Activated CD8-positive, alpha-beta memory T cell treated with anti-CD3 and anti-CD28 coated beads for 1 hour (primary cell): ENCODE data around the gene YAF2.

Experiments
- DNase-seq, 2 donors: peaks; one replicate each; pipeline ENCODE4 v3.0.0-alpha.2; 2020; ENCODE audit warnings: low read depth in 1 of 2; ENCODE audit errors: extremely low read depth in 1 of 2

The YAF2 gene

DNA sequence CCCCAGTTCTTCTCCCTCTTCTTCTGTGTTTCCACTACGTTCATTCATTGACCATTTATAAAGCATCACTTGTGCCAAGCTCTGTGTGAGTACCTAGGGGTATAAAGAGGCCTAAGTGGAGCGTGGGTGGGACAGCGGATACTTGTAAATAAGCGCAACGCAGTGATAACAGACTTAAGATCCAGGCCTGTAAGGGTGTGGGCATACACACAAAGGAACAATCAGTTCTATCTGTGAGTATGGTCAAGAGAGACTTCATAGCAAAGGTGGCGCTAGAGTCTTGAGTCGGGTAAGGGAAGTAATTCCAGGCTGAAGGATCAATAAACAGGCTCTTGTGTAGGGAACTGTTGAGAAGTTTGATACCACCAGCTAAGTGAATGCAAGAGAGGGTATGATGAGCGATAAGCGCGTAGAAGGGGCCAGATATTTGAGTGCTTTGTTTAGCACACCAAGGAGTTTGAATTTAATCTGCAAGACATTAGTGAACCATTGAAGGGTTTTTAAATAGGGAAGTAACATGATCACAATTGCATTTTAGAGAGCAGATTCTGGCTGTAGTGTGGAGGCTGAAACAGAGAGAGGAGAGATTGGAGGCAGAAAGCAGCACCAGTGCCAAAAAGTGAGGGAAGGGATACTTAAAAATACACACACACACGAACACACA, 92.4 kb downstream of the YAF2 start:
- no peak for DNase-seq

DNA sequence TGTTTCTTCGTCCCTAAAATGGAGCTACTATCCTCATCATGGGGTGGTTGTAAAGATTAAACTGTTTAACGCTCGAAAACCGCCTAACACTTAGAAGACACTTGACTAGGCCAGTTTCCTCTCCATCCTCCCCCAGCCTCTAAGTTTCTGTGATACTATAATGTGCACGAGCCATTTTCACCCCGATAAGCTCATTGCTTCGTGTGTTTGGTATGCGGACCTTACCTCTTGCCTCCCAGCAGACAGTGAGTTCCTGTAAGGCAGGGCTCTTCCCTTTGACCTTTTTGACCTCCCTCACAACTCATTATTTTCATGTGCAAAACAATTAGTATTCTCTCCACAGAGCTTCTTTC, 92.9 kb downstream of the YAF2 start:
- no peak for DNase-seq

DNA sequence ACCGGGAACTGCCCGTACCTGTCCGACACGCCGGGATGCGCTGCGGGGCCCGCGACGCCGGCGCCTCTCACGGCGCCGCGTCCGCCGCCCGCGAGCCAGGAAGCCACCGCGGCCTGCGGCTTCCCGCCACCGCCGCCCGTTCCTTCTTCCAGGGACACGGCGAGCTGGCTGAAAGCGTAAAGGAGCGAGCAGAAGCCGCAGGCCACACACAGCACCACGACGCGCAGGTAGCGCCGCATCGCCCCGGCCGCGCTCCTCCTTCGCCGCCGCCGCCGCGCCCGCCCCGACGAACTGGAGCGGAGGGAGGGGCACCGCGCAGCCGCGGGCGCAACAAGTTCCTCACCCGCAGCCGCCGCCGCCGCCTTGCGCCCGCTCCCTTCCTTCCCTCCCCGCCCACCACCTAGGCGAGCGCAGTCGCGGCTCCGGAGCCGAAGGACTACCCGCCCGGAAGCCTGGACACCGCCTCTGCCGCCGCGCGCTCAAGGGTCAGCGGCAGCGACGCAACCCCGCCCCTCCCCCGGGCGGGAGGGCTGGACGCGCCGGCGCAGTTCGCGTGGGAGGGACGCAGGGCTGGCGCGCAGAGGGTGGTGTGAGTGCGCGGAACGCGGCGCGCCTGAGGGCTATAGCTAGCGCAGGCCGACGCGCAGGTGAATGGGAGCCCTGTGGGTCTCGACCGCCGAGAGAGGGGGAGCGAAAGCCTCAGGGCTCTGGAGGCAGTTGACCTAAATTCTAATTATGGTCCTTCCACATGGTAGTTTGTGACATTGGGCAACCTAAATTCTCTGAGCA, 93.4 kb downstream of the YAF2 start, which contains the start of gene GXYLT1:
GXYLT1 (minus strand) TSS at position 467 of the 789 bp plus-strand sequence; CDS start at position 239, 228 bp downstream.
- peak; percentile 18 to 69 for DNase-seq

DNA sequence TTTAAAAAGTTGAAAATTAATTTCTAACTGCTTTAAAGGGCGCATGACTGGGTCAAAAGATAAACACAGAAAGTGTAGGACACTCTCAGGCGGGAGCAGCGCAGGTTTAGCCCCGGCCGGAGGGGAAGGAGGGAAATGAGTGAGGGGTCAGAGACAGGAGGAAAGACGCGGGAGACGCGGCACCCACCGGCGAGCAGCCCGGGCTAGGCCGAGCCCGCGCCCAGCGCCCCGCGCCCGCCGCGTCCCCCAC, 94.0 kb downstream of the YAF2 start:
- no peak for DNase-seq

DNA sequence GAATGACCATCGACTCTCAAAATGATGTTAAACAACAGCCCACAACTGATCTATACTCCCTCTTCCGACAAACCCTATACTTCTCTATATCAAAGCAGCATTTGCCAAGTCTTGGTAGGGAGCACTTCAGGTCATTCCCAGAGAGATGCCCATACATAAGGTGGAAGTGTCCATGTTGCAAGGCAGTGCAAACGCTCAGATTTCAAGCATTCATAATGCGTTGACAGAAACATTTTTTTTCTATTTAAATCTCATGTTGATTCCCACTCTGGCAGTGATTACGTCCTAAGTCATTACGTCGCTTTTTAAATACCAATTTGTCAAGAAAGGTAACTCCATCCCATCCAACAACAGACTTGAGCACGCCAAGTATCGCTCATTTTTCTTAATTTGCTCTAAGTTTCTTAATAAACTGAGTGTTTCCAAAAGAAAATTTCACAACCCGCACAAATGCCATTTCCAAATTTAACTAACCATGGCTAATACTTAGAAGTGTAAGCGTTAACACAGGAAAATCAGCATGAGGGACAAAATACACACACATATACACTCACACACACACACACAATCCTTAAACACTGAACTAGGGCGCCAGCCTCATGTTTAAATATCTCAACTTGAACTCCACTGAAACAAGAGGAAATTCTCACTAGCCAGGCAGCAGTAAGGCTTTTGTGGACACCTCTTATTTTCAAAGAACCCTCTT, 94.4 kb downstream of the YAF2 start:
- DNase-seq, result no peak

DNA sequence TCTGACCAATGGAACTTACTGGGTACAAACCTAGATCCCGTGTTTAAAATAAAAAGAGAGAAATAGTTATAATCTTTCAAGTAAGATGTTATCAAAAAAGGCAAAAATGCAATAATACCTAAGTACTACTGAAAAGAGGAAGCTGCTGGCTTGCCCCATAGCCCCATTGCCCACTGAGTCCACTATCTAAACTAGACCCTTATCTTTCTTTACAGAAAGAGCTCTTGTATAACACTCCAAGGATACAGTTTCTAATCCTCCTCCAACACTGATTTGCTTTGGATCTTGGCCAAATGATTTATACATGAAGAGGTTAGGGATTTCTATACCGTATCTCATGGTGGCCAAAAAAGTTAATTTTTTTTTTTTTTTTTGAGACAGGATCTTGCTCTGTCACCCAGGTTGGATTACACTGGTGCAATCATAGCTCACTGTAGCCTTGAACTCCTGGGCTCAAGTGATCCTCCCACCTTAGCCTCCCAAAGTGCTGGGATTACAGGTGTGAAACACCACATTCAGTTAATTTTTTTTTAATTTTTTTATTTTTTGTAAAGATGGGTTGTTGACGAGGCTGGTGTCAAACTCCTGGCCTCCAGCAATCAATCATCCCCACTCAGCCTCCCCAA, 96.0 kb downstream of the YAF2 start:
- no peak for DNase-seq

DNA sequence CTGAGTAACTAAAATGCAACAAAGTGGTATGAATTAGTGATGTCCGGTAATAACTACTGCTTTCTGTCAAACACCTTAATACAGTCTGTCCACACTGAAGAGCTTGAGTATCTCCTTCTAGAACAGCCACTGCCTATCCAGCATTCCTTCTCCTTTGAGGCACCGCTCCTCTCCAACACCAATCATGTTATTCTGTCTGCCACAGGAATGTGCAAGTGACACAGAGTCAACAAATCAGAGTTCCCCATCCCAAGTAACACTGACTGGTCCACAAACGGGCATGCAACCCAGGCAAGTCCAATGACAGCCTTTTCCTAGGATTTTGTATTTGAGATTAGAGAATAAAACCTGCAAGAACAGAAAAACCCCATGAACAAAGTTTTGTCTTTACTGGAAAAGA, 97.1 kb downstream of the YAF2 start:
- DNase-seq, result no peak

DNA sequence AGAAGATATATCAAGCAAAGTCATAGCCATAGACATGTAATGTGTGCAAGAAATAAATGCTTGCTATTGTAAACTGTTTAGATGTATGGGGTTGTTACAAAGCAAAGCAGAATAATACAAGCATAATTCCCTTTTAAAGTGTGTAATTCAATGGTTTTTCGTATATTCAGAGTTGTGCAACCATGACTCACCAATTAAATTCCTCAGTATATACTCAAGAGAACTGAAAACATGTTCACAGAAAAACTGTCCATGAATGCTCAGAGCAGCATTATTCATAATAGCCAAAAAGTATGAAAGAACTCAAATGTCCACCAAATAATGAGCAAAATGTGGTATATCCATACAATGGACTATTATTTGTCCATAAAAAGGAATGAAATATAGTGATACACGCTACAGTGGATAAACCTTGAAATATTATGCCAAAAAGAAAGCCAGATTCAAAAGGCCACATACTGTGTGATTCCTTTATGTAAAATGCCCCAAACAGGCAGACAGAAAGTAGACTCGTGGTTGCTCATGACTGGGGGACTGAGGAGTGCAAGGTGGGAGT, 102.7 kb downstream of the YAF2 start:
- DNase-seq, result no peak

DNA sequence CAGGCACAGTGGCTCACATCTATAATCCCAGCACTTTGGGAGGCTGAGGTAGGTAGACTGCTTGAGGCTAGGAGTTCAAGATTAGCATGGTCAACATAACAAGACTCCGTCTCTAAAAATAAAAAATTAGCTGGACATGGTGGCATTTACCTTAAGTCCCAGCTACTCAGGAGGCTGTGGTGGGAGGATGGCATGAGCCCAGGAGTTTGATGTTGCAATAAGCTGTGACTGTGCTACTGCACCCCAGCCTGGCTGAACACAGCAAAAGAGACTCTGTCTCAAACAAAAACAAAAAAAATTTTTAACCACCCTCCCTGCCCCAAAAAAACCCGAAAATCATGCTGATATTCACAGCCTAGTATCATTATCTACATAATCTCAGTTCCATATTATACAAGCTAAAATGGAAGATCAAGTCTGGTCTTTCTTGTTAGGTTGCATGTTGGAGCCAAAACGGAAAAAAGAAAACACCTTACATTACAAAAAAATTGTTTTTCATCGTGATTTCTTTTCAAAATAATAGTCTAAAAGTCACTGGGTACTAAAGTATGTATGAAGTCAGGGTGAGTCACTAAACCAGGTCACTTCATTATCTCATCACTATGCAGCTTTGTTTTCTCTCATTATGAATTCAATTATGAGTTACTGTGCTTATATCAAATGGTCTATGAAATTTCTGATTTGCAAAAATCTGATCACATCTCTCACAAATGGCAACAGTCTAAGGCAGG, 107.2 kb downstream of the YAF2 start:
- DNase-seq, result no peak

DNA sequence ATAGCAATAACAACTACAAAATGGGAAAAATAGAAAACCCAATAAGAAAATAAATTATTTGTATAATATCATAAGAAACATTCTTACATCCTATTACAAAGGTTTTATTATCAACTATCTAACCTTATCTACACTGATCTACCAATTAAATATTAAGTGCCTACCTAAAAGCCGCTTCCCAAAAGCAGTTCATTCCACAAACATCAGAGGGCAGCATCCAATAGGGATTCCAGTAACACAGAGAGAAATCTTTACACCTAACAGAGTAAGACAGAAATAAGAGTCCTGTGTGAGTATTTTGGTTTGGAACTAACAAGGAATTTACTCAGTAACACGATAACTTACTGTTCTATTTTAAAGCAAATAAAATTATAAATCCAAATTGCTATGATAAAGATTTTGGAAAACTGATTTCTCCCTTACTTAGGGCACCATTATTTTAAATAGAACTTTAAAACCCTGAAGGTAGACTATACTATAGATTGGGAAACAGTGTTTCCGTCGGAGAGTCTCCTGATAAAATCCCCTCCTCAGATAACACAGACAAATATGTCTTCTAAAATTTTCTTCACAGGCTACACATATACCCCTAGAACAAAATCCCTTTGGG, 108.3 kb downstream of the YAF2 start:
- no peak for DNase-seq

DNA sequence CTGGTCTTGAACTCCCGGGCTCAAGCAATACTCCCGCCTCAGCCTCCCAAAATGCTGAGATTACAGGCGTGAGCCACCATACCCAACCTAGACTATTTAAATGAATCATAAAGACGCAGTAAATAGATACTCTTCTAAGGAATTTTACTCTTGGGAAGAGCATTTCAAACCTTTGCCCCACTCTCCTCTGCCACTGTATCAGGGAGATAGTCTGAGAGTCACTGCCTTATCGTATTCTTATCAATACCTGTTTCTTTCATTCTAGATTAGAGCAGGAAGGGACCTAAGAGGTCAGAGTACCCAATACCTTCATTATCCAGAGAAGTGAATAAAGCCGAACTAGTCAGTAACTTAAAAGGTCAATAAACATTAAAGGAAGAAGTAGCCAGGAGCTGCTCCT, 109.2 kb downstream of the YAF2 start:
- DNase-seq, result no peak

DNA sequence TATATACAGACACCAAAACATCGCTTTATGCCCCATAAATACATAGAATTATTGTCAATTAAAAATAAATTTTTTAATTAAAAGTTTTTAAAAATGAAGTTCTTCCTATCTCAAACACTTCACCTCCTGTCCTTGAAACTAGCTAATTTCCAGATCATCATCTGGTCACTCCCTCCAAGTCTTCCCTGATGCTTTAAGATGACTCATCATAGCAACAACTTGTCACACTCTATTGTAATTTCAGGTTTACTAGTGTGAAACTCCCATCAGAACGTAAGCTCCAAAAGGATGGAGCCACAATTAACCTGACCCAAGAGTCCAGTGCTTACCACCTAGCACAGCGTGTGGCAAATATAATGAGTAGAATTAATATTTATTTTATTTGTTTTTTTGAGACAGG, 109.7 kb downstream of the YAF2 start:
- DNase-seq, result no peak

DNA sequence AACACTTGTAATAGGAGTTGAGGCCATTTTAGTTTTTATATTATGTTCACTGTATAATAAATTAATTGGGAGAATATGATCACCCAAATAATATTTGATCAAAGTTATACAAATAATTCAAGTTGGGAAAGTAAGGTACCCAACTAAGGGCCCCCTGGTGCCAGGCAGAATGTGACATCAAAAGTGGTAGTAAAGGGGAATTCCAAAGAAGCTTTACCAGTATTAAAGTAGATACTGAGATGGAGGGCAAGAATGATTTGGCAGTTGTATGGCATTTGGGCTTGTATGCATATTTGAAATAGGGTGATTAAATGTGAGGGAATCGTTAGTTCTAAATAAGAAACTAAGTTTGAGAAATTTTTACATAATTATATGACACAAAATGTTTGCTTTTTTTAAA, 111.1 kb downstream of the YAF2 start:
- DNase-seq, result no peak

DNA sequence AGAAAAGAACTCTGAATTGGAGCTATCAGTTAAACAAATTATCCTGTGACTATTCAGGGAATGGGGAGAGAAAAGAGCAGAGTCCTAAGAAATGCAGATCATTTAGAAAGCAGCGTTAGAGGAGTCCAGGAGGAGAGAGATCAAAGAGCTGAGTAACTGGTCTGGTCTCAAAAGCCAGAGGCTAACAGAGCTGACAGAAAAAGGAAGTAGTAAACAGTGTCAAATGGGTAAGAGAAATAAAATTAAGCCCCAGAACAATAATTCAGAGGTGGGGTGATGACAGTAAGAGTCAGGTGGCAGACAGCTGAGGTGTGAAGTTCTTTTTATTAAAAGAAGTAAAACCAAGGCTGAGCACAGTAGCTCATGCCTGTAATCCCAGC, 112.7 kb downstream of the YAF2 start:
- DNase-seq, result no peak

DNA sequence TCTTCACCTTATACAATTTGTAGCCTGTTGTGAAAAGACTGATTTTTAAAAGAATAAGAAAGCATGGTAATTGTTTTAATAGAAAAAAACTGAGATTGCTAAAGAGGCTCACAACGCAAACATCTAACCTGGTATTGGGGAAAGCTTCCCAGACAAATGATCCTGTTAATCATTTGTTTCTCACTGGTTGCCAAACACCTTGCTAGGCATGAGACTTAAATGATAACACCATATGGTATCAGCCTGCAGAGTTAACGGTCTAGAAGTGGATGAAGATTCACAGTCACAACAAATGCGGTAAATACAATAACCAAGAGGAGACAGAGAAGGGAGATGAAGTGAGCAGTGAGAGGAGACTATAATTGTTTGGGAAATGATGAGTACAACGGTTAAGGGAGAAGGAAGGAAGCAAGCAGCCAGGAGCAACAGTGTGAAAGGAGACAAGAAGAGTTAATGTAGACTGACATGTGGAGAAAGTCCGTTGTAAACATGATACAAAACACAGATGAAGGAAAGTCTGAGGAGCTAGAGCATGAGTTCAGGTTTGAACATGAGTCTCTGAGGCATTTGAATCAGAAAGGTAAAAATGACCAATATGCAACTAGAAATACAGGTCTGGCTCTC, 113.2 kb downstream of the YAF2 start:
- DNase-seq, result no peak

DNA sequence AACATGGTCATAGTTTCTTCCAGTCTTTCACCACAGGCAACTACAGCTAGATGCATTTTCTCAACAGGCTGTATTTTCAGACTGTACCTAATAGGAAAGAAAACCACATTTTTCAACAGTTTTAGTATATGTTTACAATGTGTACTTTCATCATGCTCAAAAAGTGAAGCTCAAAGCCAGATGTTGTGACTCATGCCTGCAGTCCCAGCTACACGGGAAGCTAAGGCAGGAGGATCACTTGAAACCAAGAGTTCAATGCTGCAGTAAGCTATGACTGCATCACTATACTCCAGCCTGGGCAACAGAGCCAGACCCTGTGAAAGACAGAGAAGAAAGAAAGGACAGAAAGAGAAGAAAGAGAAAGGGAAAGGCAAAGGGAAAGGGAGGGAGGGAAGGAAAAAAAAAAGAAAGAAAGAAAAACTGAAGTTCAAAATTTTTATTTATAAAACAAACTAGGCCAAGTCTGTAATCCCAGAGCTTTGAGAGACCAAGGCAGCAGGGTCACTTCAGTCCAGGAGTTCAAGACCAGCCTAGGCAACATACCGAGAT, 118.9 kb downstream of the YAF2 start:
- no peak for DNase-seq

DNA sequence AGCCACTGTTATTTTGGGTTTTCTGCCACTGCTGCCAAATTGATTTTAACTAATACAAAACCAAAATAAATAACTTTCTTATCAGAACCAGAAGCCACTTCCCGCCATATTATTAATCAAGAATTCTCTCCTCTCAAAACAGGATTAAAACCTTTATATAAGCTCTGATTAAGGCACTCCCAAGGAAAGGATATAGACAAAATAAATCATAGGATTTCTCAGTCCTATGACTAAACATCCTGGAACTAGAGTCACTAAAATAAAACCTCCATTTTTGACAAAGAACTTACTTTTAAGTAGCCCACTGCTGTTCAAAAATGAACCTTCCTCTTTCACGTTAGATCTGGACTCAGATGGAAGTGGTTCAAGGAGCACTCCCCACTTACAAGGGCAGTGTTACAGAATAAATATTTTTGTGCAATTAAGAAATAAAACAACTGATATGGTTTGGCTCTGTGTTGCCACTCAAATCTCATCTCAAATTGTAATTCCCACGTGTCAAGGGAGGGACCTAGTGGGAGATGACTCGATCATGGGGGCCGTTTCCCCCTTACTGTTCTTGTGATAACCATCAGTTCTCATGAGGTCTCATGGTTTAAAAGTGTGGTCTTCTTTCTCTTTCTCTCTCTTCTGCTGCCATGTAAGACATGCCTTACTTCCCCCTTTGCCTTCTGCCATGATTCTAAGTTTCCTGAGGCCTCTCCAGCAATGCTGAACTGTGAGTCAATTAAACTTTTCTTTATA, 119.7 kb downstream of the YAF2 start:
- DNase-seq, result no peak

DNA sequence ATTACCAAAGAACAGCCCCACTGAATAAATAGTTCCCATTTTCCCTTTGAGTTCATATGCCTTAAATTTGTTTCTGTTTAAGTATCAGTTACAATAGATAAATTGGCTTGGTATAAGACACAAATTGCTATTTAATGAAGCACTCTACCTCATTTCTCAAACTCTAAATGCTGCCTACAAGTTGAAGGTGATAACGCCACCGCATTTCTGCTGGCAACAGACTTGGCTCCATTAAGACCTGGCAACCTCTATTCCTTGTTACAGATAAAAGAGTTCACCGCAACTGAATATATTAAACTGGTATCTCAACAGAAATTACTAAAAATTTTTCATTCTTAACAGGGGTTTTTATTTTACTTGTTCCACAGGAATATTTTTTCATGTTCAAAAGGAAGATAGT, 129.0 kb downstream of the YAF2 start:
- DNase-seq, result no peak
